Panc1 (cell line): ENCODE measurements around the gene GDPD5. TPM values are rescaled to one million over a fixed set of nuclear protein-coding genes. Genes with fewer than 3 reads are reported as not detected.

Source experiments
- ATAC-seq: fragments of 200-7000 bp; cut with Tn5 transposase; 2 replicates; pipeline ENCODE4 v1.9.1; 2020; ENCODE audit warnings: mild to moderate bottlenecking, moderate library complexity
- BruUV-seq: library from RNA; stranded (reverse); fragments of 400-500 nt; replicated peaks from 2 replicates; lab custom pipeline; 2021; lab: Mats Ljungman, UMichigan
- CTCF ChIA-PET: fragments of 300-600 bp; sonication (Branson Sonifier 250); formaldehyde crosslinking; loops from one replicate; lab custom pipeline; 2022; ENCODE audit warnings: antibody characterized with exemption; lab: Charles Lee
- POLR2A ChIA-PET: fragments of 300-600 bp; sonication (Branson Sonifier 250); formaldehyde crosslinking; loops from one replicate; lab custom pipeline; 2022; ENCODE audit warnings: antibody characterized with exemption; lab: Charles Lee
- DNase-seq: peaks from one replicate; pipeline ENCODE4 v3.0.0-alpha.2; 2010; ENCODE audit warnings: low read depth, low spot score
- H3K27ac ChIP-seq: 2 replicates; pipeline ENCODE4 v1.5.1; 2011; ENCODE audit warnings: mild to moderate bottlenecking, low read length, inconsistent platforms
- H3K27me3 ChIP-seq: fragments of 200-500 bp; sonication (Bioruptor generic); 2 replicates; pipeline ENCODE4 v1.6.0; 2014; ENCODE audit warnings: low read length, inconsistent platforms; ENCODE audit not compliant: control insufficient read depth, insufficient read depth
- H3K36me3 ChIP-seq: fragments of 200-500 bp; sonication (Bioruptor generic); 2 replicates; pipeline ENCODE4 v1.5.1; 2014; ENCODE audit warnings: inconsistent platforms, mild to moderate bottlenecking, low read length, moderate library complexity; ENCODE audit not compliant: control insufficient read depth, insufficient read depth
- H3K4me1 ChIP-seq: 2 replicates; pipeline ENCODE4 v1.5.1; 2011; ENCODE audit warnings: inconsistent platforms, mild to moderate bottlenecking, low read length, moderate library complexity; ENCODE audit not compliant: control insufficient read depth, insufficient read depth
- H3K4me3 ChIP-seq, 2 experiments: 2 replicates each; pipeline ENCODE4 v1.5.1; 2011 to 2012; ENCODE audit warnings: low read depth in 2 of 2, low read length in 2 of 2, mild to moderate bottlenecking in 2 of 2, inconsistent platforms in 1 of 2, moderate library complexity in 1 of 2
- H3K9me3 ChIP-seq: fragments of 200-500 bp; sonication (Bioruptor generic); 2 replicates; pipeline ENCODE4 v1.5.1; 2014; ENCODE audit warnings: low read depth, mild to moderate bottlenecking, inconsistent platforms, low read length, moderate library complexity; ENCODE audit not compliant: control insufficient read depth, insufficient read depth
- POLR2AphosphoS5 ChIP-seq: IDR thresholded peaks from 2 replicates; pipeline ENCODE4 v1.6.1; 2012; ENCODE audit warnings: mild to moderate bottlenecking, low read depth, low read length, moderate library complexity
- SIN3A ChIP-seq: IDR thresholded peaks from 2 replicates; pipeline ENCODE4 v1.6.1; 2012; ENCODE audit warnings: low read depth, mild to moderate bottlenecking, low read length, moderate library complexity, borderline replicate concordance; ENCODE audit not compliant: insufficient read depth
- TCF7L2 ChIP-seq: IDR thresholded peaks from 2 replicates; pipeline ENCODE4 v1.6.1; 2011; ENCODE audit warnings: mild to moderate bottlenecking, low read depth, low read length, inconsistent platforms
- in situ Hi-C: cut with HindIII; loops from 2 replicates; pipeline ENCODE4 v1.10.0; 2016; ENCODE audit warnings: low sequenced_read_pairs, low pct_unique_long_range_greater_than_20kb
- intact Hi-C: fragments of 100-400 bp; cut with micrococcal nuclease; formaldehyde crosslinking; loops from one replicate; pipeline ENCODE4 v1.10.0; 2022; ENCODE audit not compliant: unreplicated experiment
- total RNA-seq: library from RNA; stranded (reverse); gene quantifications from one replicate; pipeline ENCODE4 v1.2.1, GENCODE V29; 2021; ENCODE audit not compliant: unreplicated experiment
- TF ChIP-seq, protein P1 (sequence below): fragments of 450-650 bp; IDR thresholded peaks from 2 replicates; pipeline ENCODE4 v1.5.1; 2017; ENCODE audit warnings: mild to moderate bottlenecking
- TF ChIP-seq, protein P2 (sequence below), 2 experiments: IDR thresholded peaks; 2 replicates each; pipeline ENCODE4 v1.6.1; 2011 to 2012; ENCODE audit warnings: low read depth in 2 of 2, control low read depth in 1 of 2, low read length in 1 of 2, mild to moderate bottlenecking in 1 of 2, moderate library complexity in 1 of 2; ENCODE audit not compliant: insufficient read depth in 1 of 2

The GDPD5 gene
- total RNA-seq, 1 experiment from 2014 or later, result 6.0 TPM

DNA sequence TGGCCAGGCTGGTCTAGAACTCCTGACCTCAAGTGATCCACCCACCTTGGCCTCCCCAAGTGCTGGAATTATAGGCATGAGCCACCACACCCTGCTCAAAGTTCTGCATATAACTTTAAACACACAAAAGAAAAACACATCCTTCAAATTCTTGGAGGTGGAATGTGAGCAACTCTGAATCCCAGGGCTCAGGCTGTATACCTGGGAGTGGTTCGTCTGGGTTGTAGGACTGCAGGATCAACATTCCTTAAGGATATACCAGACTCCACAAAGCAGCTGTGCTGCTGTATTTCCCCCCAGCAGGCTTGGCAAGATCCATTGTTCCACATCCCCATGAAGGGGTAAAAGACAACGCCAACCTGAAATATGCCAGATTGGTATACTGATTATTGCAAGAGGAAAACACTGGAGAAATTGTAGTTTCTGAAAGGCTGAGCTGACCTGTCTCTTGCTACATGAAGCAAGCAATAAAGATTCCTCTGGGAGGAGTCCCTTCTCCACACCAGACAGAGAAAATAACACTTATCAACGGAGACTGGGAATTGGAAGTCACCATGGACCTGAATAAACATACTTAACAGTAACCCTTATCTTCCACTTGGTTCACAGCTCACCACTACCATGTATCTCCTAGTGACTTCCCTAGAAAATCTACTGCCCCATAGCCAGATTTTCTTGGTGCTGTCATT lies 138.7 kb downstream of the GDPD5 start:
- intact Hi-C loops (no loop called here), in situ Hi-C loops (no loop called here)
- no peak overlapping the region for H3K4me3 ChIP-seq
- ATAC-seq (peak; percentile 22; the same call in 1 of the 2 replicates), DNase-seq (no peak)
- no peaks in the 10 kb centered on the region for H3K36me3 ChIP-seq
- H3K4me1 ChIP-seq, result peaks cover 45% of the 10 kb centered on the region
- H3K27me3 ChIP-seq, result no peaks in the 10 kb centered on the region
- TF ChIP-seq POLR2AphosphoS5 (no peak), TCF7L2 (no peak), SIN3A (no peak)
- TF ChIP-seq, protein P1, sequence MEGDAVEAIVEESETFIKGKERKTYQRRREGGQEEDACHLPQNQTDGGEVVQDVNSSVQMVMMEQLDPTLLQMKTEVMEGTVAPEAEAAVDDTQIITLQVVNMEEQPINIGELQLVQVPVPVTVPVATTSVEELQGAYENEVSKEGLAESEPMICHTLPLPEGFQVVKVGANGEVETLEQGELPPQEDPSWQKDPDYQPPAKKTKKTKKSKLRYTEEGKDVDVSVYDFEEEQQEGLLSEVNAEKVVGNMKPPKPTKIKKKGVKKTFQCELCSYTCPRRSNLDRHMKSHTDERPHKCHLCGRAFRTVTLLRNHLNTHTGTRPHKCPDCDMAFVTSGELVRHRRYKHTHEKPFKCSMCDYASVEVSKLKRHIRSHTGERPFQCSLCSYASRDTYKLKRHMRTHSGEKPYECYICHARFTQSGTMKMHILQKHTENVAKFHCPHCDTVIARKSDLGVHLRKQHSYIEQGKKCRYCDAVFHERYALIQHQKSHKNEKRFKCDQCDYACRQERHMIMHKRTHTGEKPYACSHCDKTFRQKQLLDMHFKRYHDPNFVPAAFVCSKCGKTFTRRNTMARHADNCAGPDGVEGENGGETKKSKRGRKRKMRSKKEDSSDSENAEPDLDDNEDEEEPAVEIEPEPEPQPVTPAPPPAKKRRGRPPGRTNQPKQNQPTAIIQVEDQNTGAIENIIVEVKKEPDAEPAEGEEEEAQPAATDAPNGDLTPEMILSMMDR, result no peak
- TF ChIP-seq, protein P2, sequence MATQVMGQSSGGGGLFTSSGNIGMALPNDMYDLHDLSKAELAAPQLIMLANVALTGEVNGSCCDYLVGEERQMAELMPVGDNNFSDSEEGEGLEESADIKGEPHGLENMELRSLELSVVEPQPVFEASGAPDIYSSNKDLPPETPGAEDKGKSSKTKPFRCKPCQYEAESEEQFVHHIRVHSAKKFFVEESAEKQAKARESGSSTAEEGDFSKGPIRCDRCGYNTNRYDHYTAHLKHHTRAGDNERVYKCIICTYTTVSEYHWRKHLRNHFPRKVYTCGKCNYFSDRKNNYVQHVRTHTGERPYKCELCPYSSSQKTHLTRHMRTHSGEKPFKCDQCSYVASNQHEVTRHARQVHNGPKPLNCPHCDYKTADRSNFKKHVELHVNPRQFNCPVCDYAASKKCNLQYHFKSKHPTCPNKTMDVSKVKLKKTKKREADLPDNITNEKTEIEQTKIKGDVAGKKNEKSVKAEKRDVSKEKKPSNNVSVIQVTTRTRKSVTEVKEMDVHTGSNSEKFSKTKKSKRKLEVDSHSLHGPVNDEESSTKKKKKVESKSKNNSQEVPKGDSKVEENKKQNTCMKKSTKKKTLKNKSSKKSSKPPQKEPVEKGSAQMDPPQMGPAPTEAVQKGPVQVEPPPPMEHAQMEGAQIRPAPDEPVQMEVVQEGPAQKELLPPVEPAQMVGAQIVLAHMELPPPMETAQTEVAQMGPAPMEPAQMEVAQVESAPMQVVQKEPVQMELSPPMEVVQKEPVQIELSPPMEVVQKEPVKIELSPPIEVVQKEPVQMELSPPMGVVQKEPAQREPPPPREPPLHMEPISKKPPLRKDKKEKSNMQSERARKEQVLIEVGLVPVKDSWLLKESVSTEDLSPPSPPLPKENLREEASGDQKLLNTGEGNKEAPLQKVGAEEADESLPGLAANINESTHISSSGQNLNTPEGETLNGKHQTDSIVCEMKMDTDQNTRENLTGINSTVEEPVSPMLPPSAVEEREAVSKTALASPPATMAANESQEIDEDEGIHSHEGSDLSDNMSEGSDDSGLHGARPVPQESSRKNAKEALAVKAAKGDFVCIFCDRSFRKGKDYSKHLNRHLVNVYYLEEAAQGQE (IDR thresholded peaks at IDR 0.05; ENCODE audit: insufficient read depth in 1 of 2, low read depth in 2 of 2, low read length in 1 of 2), result no peak
- CTCF ChIA-PET, result no interaction called here
- peak overlapping the region; percentile 80 for H3K27ac ChIP-seq
- POLR2A ChIA-PET, result no interaction called here
- no TSS peak for BruUV-seq
- H3K9me3 ChIP-seq, result no peaks in the 10 kb centered on the region

Other genes starting within 250 kb of the GDPD5 start
- 219 TPM for gene ARRB1, start 174.3 kb downstream of the GDPD5 start, total RNA-seq
- gene RPS3, start 126.4 kb downstream of the GDPD5 start, total RNA-seq, result 2,945 TPM
- gene KLHL35, start 92.7 kb downstream of the GDPD5 start, total RNA-seq, result 10.9 TPM
- 89.8 TPM for gene SERPINH1, start 36.3 kb upstream of the GDPD5 start, total RNA-seq
- 0.21 TPM for gene MAP6, start 143.1 kb upstream of the GDPD5 start, total RNA-seq
- 0.08 TPM for gene MOGAT2, start 191.9 kb upstream of the GDPD5 start, total RNA-seq
- gene DGAT2, start 242.8 kb upstream of the GDPD5 start, total RNA-seq, result 19.2 TPM